GM20431 (cell line): Measurements from ENCODE around the gene SPATA13.

ENCODE experiments used
- in situ Hi-C: fragments of 300-500 bp; cut with MseI, MboI; formaldehyde crosslinking; loops from one replicate; pipeline ENCODE4 v1.15.0; 2020; ENCODE audit warnings: low sequenced_read_pairs; ENCODE audit not compliant: unreplicated experiment

SPATA13 gene

GRCh38 chr13:24327598-24327997, 167.1 kb downstream of the SPATA13 start:
- in situ Hi-C loops, result loop anchor here (25.0 kb wide), 1 partner anchor 1415 kb away; no protein-coding TSS in a partner anchor

- in situ Hi-C loops, result loop anchor here (25.0 kb wide), 1 partner anchor 1416 kb away; no protein-coding TSS in a partner anchor
Measured at GRCh38 chr13:24328145-24328544, 167.6 kb downstream of the SPATA13 start.

GRCh38 chr13:24338721-24339120, 178.2 kb downstream of the SPATA13 start:
- in situ Hi-C loops, result loop anchor here (25.0 kb wide), 1 partner anchor 1426 kb away; no protein-coding TSS in a partner anchor

GRCh38 chr13:24339937-24340607, 179.6 kb downstream of the SPATA13 start:
- in situ Hi-C loops, result loop anchor here (25.0 kb wide), 1 partner anchor 1428 kb away; no protein-coding TSS in a partner anchor

GRCh38 chr13:24340608-24340955, 180.1 kb downstream of the SPATA13 start:
- in situ Hi-C loops, result loop anchor here (25.0 kb wide), 1 partner anchor 1428 kb away; no protein-coding TSS in a partner anchor

- in situ Hi-C loops, result loop anchor here (25.0 kb wide), 1 partner anchor 1429 kb away; no protein-coding TSS in a partner anchor
Measured at GRCh38 chr13:24341439-24341838, 180.9 kb downstream of the SPATA13 start.

GRCh38 chr13:24348385-24348784, 187.9 kb downstream of the SPATA13 start:
- in situ Hi-C loops, result loop anchor here (25.0 kb wide), 1 partner anchor 1436 kb away; no protein-coding TSS in a partner anchor

- in situ Hi-C loops, result loop anchor here (25.0 kb wide), 1 partner anchor 1437 kb away; no protein-coding TSS in a partner anchor
Measured at GRCh38 chr13:24348797-24349515, 188.4 kb downstream of the SPATA13 start.

- in situ Hi-C loops, result loop anchor here (25.0 kb wide), 1 partner anchor 1438 kb away; no protein-coding TSS in a partner anchor
Measured at GRCh38 chr13:24349778-24350664, 189.5 kb downstream of the SPATA13 start.

GRCh38 chr13:24351423-24351822, 190.9 kb downstream of the SPATA13 start:
- in situ Hi-C loops, result no loop called here

GRCh38 chr13:24353736-24354135, 193.2 kb downstream of the SPATA13 start:
- in situ Hi-C loops, result no loop called here

GRCh38 chr13:24355103-24355502, 194.6 kb downstream of the SPATA13 start:
- in situ Hi-C loops, result no loop called here

GRCh38 chr13:24356270-24356669, 195.8 kb downstream of the SPATA13 start:
- in situ Hi-C loops, result no loop called here
